ENCODE data around the gene TUBGCP5. TPM values are rescaled to one million over a fixed set of nuclear protein-coding genes. Genes with fewer than 3 reads are reported as not detected.
"Not testable (repeated sequence)": the region's sequence is repeated elsewhere in the genome, so short reads cannot be mapped to it uniquely, and the experiment has no call there.

TUBGCP5 gene
- polyA plus RNA-seq, 1 experiment: 10.9 TPM

GRCh38 chr15:23052522-23052921, 13.2 kb upstream of the TUBGCP5 start:
- no peak for TF ChIP-seq CTCF (IDR thresholded peaks at IDR 0.05; ENCODE audit: insufficient read depth, low read depth, low read length)
- ChIA-PET POLR2A (no interaction called here), CTCF (no interaction called here)
- Histone ChIP-seq H3K4me3 (ENCODE audit: low read depth, low read length) (no peak overlapping the region), H3K27me3 (ENCODE audit: control insufficient read depth, insufficient read depth, low read length) (no peaks in the 10 kb centered on the region), H3K36me3 (ENCODE audit: control insufficient read depth, insufficient read depth, low read length) (no peaks in the 10 kb centered on the region)
- DNase-seq (ENCODE audit: low read depth): no peak

- Histone ChIP-seq H3K36me3 (ENCODE audit: control insufficient read depth, insufficient read depth, low read length) (no peaks in the 10 kb centered on the region), H3K27me3 (ENCODE audit: control insufficient read depth, insufficient read depth, low read length) (no peaks in the 10 kb centered on the region), H3K4me3 (ENCODE audit: low read depth, low read length) (no peak overlapping the region)
- TF ChIP-seq CTCF (IDR thresholded peaks at IDR 0.05; ENCODE audit: insufficient read depth, low read depth, low read length): no peak
- no peak for DNase-seq (ENCODE audit: low read depth)
- ChIA-PET POLR2A (no interaction called here), CTCF (no interaction called here)
Observed at GRCh38 chr15:23050708-23051107, 11.3 kb upstream of the TUBGCP5 start.

GRCh38 chr15:23049984-23050628, 10.7 kb upstream of the TUBGCP5 start:
- no peak for TF ChIP-seq CTCF (IDR thresholded peaks at IDR 0.05; ENCODE audit: insufficient read depth, low read depth, low read length)
- Histone ChIP-seq H3K4me3 (ENCODE audit: low read depth, low read length) (no peak overlapping the region), H3K27me3 (ENCODE audit: control insufficient read depth, insufficient read depth, low read length) (no peaks in the 10 kb centered on the region), H3K36me3 (ENCODE audit: control insufficient read depth, insufficient read depth, low read length) (no peaks in the 10 kb centered on the region)
- ChIA-PET POLR2A (no interaction called here), CTCF (no interaction called here)
- no peak for DNase-seq (ENCODE audit: low read depth)

- DNase-seq (ENCODE audit: low read depth); CTCF ChIA-PET: not testable (repeated sequence)
Observed at GRCh38 chr15:23048572-23049282, 9.4 kb upstream of the TUBGCP5 start.

GRCh38 chr15:23043987-23044386, 4.6 kb upstream of the TUBGCP5 start:
- POLR2A ChIA-PET; DNase-seq (ENCODE audit: low read depth); H3K36me3 ChIP-seq (ENCODE audit: control insufficient read depth, insufficient read depth, low read length); H3K27me3 ChIP-seq (ENCODE audit: control insufficient read depth, insufficient read depth, low read length); H3K4me3 ChIP-seq (ENCODE audit: low read depth, low read length); CTCF ChIA-PET: not testable (repeated sequence)

More at GRCh38 chr15:23048572-23049282, 9.4 kb upstream of the TUBGCP5 start:
- H3K36me3 ChIP-seq (ENCODE audit: control insufficient read depth, insufficient read depth, low read length); H3K27me3 ChIP-seq (ENCODE audit: control insufficient read depth, insufficient read depth, low read length); H3K4me3 ChIP-seq (ENCODE audit: low read depth, low read length); POLR2A ChIA-PET: not testable (repeated sequence)

GRCh38 chr15:23043535-23043934, 4.2 kb upstream of the TUBGCP5 start:
- POLR2A ChIA-PET; H3K27me3 ChIP-seq (ENCODE audit: control insufficient read depth, insufficient read depth, low read length); H3K36me3 ChIP-seq (ENCODE audit: control insufficient read depth, insufficient read depth, low read length); H3K4me3 ChIP-seq (ENCODE audit: low read depth, low read length); DNase-seq (ENCODE audit: low read depth); CTCF ChIA-PET: not testable (repeated sequence)

- H3K36me3 ChIP-seq (ENCODE audit: control insufficient read depth, insufficient read depth, low read length); POLR2A ChIA-PET; DNase-seq (ENCODE audit: low read depth); H3K4me3 ChIP-seq (ENCODE audit: low read depth, low read length); H3K27me3 ChIP-seq (ENCODE audit: control insufficient read depth, insufficient read depth, low read length); CTCF ChIA-PET: not testable (repeated sequence)
Observed at GRCh38 chr15:23041736-23042135, 2.4 kb upstream of the TUBGCP5 start.

Data from BJ (cell line).